ENCODE results near the gene ABHD13.
"Not testable (repeated sequence)": the region's sequence is repeated elsewhere in the genome, so short reads cannot be mapped to it uniquely, and the experiment has no call there.

ABHD13 gene
- 44.2 to 54.7 reads per million in 2 donors for total RNA-seq

DNA sequence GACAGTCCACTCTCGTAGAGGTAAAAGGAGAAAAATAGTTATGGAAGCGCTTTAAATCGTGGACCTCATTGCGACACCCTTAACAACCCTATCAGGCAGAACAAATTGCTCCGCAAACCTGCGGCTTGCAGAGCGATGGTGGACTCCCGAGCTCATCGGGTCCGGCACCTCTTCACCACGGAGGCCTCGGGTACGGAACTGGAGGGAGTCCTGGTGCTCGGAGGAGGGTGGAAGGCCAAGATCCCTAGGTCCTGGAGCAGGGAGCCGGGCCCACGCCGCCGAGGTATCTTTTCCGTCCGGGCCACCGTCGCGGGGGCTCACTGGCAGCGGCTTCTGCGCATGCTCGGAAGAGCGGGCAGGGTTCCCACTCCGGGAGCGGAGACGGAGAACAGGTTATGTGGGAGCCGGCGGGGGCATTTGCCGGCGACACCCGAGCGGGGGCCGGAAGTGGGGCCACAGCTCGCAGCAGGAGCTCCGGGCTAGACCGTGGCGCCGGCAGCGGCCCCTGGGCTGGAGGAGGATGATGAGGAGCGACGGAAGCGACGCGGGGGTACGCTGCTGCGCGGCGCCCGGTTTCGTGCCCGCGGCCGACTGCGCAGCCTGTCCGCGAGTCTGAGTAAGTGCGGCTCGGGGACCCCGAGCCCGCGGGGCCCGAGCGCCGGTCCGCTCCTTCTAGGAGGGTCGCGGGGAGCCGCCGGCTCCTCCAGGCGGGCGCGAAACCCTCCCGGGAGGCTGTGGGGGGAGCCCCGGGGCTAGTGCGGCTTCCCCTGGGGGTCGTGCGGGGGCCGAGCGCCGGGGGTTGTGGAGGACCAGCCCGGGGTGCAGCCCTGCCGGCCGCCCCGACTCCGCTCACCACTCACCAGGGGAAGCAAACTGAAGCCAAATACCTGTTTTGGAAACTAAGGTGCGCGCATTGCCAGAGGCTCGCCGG, at the start of gene ABHD13:
TSS of gene ABHD13 (plus strand) at position 349 of the 931 bp plus-strand sequence. CDS start 10,827 bp downstream, outside the sequence.
- peak; percentile 86 for DNase-seq

DNA sequence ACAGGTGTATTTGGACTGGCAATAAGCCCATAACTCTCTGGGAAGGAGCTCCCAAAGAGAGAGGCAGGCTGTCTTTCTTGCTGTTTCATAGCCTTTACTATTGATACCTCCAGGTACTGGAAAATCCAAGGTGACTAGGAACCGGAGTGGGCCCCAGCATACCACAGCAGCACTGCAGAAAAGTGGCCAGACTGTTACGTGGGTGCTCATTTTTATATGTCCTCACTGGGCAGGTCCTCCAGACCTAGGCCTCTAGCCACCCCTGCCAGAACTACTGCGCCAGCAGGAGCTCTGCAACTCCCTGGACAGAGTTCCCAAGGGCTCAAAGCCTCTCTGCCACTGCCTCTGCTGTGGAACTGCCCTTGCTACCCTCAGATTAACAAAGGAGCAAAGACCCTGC, 49.3 kb upstream of the ABHD13 start:
- no peak for DNase-seq

DNA sequence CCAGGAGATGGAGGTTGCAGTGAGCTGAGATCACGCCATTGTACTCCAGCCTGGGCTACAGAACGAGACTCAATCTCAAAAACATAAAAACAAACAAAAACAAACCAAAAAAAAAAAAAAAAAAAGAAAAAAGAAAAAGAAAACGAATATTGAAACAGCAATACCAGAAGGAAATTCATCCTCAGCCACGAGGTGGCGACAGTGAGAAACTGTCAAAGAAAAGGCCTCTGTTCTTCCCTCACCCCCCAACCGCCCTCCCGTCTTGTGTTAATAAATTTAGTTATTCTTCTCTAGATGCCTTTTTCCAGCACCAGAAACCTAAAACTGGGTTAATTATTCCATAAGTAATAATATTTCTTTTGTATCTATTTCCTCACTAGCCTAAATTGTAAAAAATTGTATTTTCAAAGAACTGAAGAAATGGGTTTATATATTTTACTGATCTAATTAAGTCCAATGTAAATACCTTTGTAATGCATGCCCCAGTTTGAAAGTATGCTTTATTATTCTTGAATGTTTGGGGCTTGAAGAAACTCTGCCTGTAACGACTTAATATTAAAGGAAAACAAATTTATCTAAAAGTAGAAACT, 41.4 kb upstream of the ABHD13 start:
- DNase-seq, result no peak

DNA sequence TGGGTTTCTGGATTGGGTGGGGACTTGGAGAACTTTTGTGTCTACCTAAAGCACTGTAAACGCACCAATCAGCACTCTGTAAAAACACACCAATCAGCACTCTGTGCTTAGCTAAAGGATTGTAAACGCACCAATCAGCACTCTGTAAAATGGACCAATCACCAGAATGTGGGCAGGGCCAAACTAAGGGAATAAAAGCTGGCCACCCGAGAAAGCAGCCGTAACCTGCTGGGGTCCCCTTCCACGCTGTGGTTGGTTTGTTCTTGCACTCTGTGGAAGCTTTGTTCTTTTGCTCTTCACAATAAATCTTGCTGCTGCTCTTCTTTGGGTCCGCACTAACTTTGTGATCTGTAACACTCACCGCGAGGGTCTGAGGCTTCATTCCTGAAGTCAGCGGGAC, 40.1 kb upstream of the ABHD13 start:
- no peak for DNase-seq

DNA sequence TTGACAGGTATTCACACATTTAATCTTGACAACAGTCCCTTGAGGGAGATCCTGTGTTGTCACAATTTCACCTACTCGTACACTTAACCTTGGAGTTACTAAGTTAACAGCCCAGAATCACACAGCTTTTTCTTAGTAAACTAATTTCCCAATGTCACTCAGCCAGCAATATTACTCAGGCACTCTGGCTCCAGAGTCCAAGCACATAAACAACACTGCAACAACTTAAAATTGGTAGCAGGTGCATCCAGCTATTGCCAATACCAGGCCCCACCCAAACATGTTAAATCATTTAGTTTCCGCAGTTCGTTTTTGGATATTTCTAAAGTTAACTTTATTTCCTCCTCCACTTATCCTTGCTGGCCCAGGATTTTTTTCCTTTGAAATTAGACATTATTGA, 35.5 kb upstream of the ABHD13 start:
- no peak for DNase-seq

DNA sequence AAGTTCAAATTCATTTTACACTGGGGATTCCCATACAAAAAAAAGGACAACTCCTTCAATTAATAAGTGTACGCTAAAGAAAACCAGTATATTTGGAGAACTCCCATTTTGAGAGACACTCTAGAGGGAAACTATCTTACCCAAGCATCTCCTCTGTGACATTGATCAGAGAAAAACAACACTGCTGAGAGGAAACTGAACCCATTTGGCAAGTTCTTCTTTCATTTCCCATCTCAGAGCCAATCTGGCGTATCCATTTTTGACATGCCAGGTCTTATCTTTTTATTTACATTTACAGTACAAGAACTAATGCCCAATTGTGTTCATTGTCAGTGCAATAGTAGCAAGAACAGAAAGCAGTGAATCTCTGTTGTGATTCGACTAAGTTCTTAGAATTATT, 33.0 kb upstream of the ABHD13 start:
- no peak for DNase-seq

DNA sequence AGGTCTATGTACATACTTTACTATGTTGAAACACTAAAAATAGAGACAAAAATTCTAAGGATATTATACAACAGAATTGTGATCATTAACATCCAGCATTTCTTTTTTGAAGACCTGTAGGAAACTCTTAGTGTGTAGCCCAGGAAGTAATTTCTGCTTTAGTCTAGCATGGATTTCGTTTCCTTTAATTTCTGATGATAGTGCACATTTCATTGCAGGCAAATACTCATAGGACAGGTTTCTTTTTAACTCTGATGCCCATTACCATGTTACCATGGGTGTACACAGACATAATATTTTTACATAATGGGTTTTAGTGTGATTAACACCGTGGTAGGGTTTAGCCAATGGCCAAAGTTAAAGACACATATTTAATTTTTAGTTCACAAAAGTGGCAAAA, 29.9 kb upstream of the ABHD13 start:
- no peak for DNase-seq

DNA sequence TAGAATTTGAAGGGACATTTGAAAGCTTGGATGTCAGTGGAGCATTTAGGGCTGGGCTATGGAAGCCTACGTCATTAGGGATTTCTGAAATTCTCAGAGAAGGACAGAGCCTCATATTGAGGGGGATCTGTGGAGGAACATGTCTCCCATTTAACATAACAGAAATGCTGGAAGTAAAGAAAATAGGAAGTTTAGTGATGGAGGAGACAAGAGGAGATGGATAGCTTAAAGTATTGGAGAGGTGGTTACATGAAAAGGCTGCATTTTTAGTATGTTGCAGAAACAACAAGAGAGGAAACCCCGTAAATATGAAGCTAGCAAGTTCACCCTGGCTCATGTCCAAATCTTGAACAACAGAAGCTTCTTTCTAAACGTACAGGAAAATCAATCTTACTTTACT, 27.3 kb upstream of the ABHD13 start:
- DNase-seq, result no peak

DNA sequence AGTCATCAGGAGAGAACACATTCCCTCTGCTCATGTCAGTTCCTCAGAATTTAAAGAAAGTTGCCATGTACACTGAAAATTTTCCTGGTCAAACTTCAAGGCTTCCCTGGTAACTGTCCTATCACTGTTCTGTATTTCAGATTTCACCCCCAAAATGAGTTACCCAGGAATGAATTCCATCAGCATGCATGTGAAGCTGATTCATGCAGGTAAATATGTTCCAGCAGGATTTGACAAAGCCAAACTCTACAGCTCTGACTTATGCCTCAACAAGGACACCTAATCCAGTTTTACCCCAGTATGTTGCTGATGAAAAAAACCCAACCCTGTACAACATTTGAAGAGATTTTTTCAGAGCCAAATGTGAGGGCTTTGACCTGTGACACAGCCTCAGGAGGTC, 24.4 kb upstream of the ABHD13 start:
- no peak for DNase-seq

DNA sequence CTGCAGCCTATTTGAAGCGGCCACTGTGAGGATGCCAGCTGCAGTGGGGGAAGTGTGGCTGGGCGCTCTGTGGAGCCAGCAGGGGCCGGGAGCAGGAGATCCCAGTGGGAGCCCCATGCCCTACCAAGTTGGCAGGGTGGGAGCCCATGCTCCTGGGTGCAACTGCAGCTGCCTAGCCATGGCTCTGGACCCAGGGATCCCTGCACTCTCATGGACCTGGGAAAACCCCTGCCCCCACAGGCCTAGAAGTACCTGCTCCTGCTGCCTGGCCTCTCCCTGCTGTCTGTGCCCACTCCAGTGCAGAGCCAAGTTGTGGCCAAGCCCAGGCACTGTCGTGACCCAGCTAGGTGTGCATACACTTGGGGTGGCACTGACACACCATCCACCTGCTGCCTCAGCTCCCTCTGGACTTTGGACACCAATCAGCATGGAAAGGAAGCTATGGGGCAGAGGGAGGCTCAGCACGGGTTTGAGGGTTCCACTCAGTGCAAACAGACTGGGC, 23.7 kb upstream of the ABHD13 start:
- no peak for DNase-seq

DNA sequence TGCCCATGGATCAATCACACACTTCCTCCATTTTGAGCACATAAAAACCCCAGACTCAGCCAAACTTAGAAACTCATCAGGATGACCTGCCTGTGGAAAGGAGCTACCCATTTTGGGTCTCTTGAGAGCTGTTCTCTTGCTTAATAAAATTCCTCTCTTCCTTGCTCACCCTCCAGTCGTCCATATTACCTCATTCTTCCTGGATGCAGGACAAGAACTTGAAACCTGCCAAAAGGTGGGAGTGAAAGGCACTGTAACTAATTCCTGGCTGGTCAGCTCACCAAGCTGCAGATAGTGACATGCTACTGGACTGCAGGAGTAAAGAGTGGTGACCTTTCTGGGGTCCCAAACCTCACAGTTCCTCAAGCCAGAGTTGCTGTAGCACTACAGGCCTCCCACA, 23.0 kb upstream of the ABHD13 start:
- DNase-seq, result no peak

DNA sequence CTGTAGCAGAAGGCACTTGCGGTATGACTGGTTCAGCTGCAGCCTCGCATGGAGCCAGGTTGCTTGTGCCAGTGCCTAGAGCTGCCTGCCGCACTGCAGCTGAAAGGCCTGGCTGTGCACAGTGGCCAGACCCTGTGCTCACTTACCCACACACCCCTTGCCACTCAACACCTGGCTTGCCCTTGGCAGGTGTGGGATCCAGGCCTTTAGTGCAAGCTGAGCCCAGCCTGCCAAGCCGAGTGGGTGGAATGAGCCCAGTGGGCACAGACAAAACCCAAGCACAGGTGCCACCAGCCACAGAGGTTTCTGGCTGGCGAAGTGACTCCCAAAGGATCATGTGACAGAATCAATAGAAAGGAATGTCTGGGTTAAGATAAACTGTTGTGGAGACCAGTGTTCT, 22.3 kb upstream of the ABHD13 start:
- DNase-seq, result no peak

DNA sequence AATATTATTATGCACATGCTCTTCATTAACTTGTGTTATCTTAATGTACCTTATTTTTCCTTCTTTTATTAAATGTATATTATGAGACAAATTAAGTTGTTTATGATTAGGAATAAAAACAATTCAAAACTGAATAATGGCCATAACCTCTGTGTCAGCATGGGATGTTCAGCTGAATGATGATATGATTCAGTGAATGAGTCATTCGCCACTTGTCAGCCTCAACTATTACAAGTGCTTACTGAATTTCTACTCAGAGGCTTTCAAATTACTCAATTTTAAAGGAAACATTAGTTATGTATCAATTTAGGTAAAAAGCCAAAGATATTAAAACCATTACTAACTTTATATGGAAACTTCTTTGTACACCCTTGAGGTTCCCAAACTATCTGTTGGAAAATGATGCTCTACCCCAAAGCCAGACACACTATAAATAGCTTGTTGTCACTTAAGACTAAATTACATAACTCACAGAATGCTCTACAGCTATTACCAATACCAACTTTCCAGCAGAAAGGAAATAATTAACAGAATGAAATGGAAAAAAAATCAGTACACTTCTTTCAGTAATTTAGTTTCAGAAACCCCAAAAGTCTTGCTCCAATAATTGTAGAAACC, 17.3 kb upstream of the ABHD13 start:
- no peak for DNase-seq

DNA sequence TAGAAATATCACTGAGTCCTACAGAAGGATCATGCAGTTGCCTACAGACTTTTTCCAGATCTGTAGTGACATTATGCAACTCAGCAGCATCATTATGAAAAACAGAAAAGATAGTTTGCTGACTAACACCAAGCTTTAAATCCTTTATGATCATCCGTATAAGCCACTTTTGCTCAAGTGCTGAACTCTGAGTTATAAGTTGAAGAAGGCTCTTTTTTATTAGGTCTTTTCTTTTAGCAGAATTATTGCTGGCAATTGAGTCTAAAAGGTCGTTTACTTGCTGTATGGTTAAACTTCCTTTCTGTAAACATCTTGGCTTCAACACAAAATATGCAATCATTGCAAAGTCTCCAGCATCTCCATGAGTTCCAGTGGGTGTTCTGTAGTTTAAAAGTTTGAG, 7.6 kb upstream of the ABHD13 start:
- DNase-seq, result no peak

DNA sequence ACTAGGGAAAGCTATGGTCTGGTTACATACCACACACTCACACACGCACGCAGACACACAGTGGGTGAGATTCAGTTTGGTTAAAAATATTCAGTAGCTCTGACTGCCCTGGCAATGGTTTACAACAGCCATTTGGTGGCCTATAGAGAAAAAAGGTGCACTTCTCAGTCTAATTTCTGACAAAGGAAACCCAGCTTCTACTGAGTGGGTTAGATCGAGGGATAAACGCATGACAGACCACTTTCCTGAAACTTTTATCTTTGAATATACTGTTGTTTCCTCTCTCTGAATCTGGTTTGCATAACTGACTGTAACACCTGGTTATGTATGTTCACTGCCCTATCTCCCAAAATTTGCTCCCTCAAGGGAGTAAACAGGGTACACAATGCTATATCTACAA, 5.3 kb upstream of the ABHD13 start:
- no peak for DNase-seq

DNA sequence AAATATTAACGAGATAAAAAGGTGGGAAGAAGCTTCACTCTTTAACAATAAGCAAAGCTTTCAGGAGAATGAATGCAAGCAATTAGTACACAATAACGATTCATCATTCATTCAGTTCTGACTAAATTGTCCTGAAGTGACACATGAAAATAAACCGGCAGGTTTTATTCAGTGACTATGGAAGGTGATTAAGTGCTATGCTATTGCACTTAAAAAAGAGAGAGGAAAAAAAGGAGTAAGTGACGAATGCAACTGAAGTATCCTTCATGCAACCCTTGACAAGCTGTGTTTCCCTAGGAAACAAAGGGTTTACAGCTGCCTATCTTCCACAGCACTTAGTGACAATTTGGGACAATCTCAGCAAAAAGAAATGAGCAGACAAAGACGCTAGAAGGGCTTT, 4.2 kb upstream of the ABHD13 start:
- no peak for DNase-seq

DNA sequence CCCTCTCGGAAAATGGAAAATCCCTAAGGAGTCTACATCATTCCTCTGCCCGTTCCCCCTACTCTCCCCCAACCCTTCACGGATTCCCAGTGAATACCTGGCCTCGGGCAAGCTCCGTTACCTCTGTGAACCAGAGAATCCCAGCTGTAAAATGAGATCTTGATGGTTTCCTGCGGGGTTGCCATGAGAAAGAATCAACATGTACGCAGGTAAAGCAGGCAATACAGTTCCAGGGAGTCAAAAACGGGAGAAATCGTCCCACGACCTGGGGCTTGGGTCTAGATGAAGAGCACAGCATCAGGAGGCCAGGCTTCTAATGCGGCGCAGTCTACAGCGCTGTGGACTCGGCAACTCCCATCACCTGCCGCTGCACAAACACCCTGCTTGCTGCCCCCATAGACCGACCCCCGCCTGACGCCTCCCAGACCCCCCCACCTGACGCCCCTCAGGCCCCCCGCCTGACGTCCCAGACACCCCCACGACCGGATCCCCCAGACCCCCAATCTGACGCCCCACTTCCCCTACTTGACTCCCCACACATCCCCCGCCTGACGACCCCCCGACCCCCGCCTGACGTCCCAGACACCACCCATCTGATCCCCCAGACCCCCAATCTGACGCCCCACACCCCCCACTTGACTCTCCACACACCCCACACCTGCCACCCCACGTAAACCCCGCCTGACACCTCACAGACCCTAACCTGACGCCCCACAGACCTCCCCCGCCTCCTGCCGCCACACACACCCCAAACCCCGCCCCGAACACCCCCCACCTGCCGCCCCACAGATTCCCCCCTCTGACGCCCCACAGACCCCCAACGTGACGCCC, 3.5 kb upstream of the ABHD13 start:
- DNase-seq, result peak; percentile 23

DNA sequence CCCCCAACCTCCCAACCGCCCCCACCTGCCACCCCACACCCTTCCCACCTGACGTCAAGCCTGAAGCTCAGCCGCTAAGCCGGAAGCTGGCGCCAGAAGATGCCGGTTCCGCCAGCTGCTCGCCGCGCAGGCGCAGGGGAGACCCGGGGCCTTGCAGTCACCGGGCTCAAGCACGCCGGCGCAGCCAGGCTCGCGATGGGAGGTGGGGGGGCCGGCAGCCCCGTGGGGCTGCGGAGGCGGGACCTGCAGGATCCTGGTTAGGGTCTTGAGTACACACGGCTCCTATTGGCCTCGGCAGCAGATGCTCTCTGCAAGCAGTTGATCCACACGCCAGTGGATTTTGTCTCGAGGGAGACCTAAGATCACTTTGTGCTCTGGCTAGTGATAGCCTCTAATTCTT, 2.8 kb upstream of the ABHD13 start, which contains the start of gene LIG4:
TSS of gene LIG4 (minus strand) at position 101 of the 400 bp plus-strand sequence. CDS start 4,268 bp downstream, outside the sequence.
- DNase-seq, result peak; percentile 93

DNA sequence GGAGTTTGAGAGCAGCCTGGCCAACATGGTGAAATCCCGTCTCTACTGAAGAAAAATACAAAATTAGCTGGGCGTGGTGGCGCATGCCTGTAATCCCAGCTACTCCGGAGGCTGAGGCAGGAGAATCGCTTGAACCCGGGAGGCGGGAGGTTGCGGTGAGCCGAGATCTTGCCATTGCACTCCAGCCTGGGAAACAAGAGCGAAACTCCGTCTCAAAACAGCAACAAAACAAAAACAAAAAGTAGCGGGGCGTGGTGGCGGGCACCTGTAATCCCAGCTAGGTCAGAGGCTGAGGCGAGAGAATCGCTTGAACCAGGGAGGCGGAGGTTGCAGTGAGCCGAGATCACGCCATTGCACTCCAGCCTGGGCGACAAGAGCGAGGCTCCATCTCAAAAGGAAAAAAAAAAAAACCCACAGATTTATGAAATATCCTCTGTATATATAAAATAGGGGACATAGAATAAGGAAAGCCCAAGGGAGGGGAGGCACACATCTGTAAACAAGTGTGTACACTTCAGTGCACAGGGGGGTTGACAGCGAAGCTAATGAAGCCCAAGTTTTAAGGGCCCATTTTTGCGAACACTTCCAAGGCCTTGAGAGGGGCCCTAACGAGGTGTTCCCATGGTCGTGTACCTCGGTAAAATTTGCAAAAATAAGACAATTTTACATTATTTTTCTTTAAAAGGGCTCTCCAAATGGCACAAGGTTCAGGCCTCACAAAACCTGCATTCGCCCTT, 717 bp upstream of the ABHD13 start:
- not testable (repeated sequence) for DNase-seq

DNA sequence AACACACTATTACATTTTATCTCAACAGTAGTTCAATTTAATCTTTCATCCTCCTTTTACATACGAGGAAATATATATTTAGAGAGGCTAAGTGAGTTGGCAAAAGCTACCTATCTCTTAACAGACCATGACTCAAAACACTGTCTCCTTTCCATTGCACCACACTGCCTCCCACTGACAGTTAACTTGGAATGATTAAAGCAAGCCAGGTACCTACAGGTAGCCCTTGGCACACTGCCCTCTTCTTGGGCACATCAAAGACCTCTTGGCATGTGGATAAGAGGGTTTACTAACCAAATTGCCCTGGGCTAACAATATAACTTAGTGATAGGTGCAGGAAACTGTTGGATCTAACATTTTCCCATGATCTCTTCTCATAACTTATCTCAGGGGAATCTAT, 1.8 kb downstream of the ABHD13 start:
- DNase-seq, result no peak

DNA sequence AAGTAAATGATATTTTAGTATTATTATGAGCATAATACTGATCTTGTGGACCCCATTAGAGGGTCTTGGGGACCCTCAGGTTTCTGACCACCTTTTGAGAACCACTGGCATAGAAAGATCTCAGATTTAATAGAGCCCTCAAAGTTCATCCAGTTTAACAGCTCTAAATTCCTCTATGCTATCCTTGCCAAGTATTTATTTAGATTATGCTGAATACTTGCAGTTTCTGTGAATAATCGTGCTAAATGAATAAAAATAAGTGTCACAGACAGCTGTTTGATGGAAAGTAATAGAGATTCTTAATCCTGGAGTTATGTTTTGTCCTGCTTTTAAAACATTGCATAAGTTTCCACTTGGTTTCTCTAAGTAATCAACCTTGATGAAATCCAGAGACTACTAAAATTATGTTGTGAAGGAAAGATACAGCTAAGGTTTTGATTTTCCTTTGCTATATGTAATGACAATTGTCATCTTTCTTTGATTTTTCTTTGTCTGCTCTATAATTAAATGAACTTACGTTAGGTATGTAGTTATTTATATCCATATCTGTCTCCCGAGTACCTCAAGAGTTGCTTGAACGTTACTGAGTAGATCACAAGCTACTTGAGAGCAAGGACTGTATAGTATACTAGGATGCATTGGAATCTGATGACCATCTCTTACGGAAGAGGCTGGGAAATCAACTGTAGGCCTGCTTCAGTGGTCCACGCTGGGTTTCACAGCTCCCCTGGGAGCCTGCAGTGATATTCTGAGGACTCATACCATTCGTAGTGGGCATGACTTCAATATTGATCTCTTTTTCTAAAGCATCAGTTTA, 5.7 kb downstream of the ABHD13 start:
- no peak for DNase-seq

All from activated gamma-delta T cell (primary cell).